ENCODE results near the gene NLRP14.

Gene NLRP14

DNA sequence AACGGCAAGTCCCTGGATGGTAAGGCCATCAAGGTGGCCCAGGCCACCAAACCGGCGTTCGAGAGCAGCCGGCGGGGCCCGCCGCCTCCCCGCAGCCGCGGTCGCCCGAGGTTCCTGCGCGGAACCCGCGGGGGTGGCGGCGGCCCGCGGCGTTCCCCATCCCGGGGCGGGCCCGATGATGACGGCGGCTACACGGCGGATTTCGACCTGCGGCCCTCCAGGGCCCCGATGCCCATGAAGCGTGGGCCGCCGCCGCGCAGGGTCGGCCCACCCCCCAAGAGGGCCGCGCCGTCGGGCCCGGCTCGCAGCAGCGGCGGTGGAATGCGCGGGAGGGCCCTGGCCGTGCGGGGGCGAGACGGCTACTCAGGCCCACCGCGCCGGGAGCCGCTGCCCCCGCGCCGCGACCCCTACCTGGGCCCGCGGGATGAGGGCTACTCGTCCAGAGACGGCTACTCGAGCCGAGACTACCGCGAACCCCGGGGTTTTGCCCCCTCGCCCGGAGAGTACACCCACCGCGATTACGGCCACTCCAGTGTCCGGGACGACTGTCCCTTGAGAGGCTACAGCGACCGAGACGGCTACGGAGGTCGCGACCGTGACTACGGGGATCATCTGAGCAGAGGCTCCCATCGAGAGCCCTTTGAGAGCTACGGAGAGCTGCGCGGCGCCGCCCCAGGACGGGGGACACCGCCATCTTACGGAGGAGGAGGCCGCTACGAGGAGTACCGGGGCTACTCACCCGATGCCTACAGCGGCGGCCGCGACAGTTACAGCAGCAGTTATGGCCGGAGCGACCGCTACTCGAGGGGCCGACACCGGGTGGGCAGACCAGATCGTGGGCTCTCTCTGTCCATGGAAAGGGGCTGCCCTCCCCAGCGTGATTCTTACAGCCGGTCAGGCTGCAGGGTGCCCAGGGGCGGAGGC lies 69.3 kb downstream of the NLRP14 start:
- Histone ChIP-seq H3K9me3 (ENCODE audit: control insufficient read depth, low read length) (no peaks in the 10 kb centered on the region), H3K36me3 (ENCODE audit: control insufficient read depth, insufficient read depth, low read length) (no peaks in the 10 kb centered on the region), H3K4me3 (ENCODE audit: extremely low read depth, insufficient read depth, low read length, poor library complexity, severe bottlenecking) (no peak overlapping the region), H3K27ac (ENCODE audit: low read depth, low read length, severe bottlenecking) (no peak overlapping the region), H3K4me1 (ENCODE audit: control insufficient read depth, insufficient read depth, low read length, poor library complexity, severe bottlenecking) (no peaks in the 10 kb centered on the region)
- WGBS, 2 experiments (ENCODE audit: insufficient coverage in 2 of 2) = 97% methylated on average over 93 to 110 of the region's 111 CpGs

DNA sequence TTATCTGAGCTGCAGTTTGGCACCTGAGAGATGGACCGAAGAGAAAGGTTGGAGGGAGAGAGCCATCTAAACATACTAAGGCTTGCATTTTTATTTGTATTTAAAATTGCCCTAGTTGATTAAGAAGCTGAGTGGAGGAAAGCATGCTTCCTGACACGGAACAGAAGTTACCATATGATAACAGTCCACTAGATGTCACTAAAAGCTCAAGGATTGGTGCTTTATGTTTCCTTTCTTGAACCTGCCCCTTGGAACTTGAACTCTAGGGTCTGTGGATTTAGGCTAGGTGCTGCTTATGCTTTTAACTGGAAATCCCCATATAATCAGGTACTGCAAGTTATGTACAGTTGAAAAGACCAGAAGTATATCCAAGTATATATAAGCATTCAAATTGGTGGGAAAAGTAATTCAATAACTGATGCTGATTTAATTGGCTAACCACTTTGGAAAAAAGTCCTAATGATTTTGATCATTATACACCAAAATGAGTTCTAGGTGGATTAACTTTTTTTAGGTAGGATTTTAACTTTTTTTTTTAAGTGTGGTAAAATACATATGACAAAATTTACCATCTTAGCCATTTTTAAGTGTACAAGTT lies 78.1 kb downstream of the NLRP14 start:
- Histone ChIP-seq H3K36me3 (ENCODE audit: control insufficient read depth, insufficient read depth, low read length) (no peaks in the 10 kb centered on the region), H3K9me3 (ENCODE audit: control insufficient read depth, low read length) (no peaks in the 10 kb centered on the region), H3K27ac (ENCODE audit: low read depth, low read length, severe bottlenecking) (no peak overlapping the region), H3K4me1 (ENCODE audit: control insufficient read depth, insufficient read depth, low read length, poor library complexity, severe bottlenecking) (no peaks in the 10 kb centered on the region), H3K4me3 (ENCODE audit: extremely low read depth, insufficient read depth, low read length, poor library complexity, severe bottlenecking) (no peak overlapping the region)
- WGBS, 2 experiments (ENCODE audit: insufficient coverage in 2 of 2) = no CpG with 5 or more reads among the region's 2 CpGs

DNA sequence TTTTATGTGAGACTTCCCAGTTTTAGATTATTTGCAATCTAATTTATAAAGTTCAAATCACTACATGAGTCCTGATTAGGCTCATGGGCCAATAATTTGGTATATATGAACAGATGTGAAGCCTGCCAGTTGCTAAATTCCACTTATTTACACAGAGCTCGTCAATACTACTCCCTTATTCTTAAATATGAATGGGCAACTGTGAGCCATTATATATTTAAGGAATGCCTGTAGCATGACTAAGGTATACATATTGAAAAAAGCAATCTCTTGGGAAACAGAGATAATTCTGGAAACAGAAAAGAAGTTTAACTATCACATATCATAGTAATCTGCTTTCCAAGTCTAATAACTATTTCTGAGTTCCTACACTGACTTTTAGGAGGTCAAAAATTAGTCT lies 95.5 kb downstream of the NLRP14 start:
- Histone ChIP-seq H3K4me3 (ENCODE audit: extremely low read depth, insufficient read depth, low read length, poor library complexity, severe bottlenecking) (no peak overlapping the region), H3K36me3 (ENCODE audit: control insufficient read depth, insufficient read depth, low read length) (no peaks in the 10 kb centered on the region), H3K9me3 (ENCODE audit: control insufficient read depth, low read length) (no peaks in the 10 kb centered on the region), H3K4me1 (ENCODE audit: control insufficient read depth, insufficient read depth, low read length, poor library complexity, severe bottlenecking) (no peaks in the 10 kb centered on the region), H3K27ac (ENCODE audit: low read depth, low read length, severe bottlenecking) (no peak overlapping the region)
- no CpG with 5 or more reads among the region's 1 CpG for WGBS, 2 experiments (ENCODE audit: insufficient coverage in 2 of 2)

DNA sequence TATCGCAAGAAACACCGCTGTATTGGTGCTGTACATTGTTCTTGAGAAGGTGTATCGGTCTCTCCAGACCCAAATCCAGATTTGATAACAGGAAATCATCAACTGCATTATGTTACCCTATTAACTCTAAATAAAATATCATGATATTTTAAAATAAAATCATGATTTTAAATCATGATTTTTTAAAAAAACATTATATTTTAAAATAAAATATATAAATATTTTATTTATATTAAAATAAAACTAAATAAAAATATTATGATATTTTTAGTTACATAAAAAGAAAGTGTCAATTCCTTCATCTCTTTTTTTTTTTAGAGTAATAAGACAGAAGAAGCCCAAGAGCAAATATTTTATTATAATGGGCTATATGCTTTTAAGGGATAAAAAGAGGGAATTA lies 96.1 kb downstream of the NLRP14 start:
- 0% methylated on average over 1 of the region's 3 CpGs; no CpG with 5 or more reads in 1 of the 2 experiments for WGBS, 2 experiments (ENCODE audit: insufficient coverage in 2 of 2)
- H3K4me3 ChIP-seq (ENCODE audit: extremely low read depth, insufficient read depth, low read length, poor library complexity, severe bottlenecking) = no peak overlapping the region
- no peak overlapping the region for H3K27ac ChIP-seq (ENCODE audit: low read depth, low read length, severe bottlenecking)
- H3K36me3 ChIP-seq (ENCODE audit: control insufficient read depth, insufficient read depth, low read length) = no peaks in the 10 kb centered on the region
- no peaks in the 10 kb centered on the region for H3K9me3 ChIP-seq (ENCODE audit: control insufficient read depth, low read length)
- H3K4me1 ChIP-seq (ENCODE audit: control insufficient read depth, insufficient read depth, low read length, poor library complexity, severe bottlenecking) = no peaks in the 10 kb centered on the region

All from mesodermal cell (in vitro differentiated cells).